Measurements from ENCODE around the gene CMBL.

The CMBL gene

DNA sequence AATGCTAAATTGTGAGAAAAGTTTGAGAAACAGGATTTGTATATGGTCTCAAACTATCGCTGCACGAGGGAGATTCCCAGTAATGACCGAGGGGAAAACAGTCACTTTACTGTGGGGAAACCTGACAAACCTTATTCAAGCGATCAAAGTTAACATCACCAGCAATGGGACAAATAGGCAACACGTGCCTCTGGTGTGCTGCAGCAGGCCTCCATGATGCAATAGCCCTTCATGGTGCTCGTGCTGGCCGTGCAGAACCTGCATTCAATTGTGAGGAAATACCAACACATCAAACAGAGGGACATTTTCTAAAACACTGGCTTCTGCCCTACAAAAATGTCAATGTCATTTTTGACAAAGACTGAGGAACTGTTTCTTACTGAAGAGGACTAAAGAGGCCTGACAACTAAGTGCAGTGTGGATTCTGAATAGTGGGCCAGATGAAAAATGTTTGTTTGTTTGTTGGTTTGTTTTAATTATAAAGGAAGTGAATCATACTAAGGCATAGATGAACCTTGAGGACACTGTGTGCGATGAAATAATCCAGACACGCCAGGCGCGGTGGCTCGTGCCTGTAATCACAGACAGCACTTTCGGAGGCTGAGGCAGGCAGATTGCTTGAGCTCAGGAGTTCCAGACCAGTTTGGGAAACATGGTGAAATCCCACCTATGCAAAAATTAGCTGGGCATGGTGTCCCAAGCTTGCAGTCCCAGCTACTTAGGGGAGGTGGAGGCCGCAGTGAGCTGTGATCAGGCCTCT is 28.2 kb upstream of the CMBL start:
- H3K4me3 ChIP-seq (ENCODE audit: low read length) = no peak overlapping the region
- no peak for DNase-seq (ENCODE audit: low read depth, low spot score)

DNA sequence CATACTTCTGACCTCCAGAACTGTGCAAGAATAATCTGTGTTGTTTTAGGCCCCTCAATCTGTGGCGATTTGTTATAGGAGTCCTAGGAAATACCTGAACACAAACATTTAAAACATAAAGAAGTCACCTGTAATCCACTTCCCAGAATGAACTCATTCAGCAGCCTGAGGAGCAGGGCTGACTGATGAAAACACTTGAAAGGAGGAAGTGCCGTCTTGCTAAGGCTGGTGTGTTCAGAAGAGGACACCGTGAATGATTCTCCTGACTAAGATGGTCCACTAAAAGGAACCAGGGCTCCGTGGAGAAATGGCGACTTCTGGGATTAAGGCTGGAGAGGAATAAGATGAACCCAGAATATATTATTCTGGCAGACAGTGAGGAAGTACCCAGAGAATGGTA is 27.1 kb upstream of the CMBL start:
- H3K4me3 ChIP-seq (ENCODE audit: low read length) = no peak overlapping the region
- no peak for DNase-seq (ENCODE audit: low read depth, low spot score)

DNA sequence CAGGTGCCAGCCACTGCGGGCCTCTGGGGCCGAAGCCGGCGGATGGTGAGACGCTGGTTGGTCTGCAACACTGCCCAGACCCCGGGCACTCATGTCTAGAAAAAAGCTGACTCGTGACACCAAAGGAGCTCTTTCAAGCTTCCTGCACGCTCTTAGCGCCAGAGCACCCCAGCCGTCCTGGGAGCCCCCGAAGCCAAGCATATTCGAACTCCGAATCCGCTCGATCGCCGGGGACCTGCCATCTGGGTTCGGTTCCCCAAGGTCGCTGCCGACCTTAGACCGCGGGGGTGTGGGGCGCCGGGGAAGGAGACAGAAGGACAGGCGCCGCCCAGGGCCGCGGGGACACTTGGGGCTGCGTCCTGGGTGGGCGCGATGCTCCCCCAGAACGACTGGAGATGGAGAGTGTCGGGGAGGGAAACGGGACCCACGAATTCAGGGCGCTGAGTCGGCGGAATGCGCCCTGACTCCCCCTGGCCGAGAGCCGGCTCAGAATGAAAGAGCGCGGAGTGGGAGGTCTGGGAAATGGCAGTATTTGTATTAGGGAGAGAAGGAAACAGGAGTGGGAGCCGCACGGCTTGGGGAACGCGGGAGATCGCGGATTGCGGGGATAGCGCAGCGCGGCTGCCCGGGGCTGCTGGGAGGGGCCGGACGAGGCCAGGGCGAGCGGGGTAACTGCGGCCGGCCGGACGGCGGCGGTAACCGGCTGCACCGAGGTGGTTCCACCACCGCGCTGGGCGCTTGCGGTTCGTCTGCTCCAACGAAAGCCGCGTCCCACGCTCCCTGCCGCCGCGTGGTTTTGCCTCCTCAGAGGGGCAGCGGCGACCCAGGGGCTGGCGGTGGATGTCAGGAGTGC is 25.7 kb upstream of the CMBL start:
- H3K4me3 ChIP-seq (ENCODE audit: low read length) = no peak overlapping the region
- no peak for DNase-seq (ENCODE audit: low read depth, low spot score)

DNA sequence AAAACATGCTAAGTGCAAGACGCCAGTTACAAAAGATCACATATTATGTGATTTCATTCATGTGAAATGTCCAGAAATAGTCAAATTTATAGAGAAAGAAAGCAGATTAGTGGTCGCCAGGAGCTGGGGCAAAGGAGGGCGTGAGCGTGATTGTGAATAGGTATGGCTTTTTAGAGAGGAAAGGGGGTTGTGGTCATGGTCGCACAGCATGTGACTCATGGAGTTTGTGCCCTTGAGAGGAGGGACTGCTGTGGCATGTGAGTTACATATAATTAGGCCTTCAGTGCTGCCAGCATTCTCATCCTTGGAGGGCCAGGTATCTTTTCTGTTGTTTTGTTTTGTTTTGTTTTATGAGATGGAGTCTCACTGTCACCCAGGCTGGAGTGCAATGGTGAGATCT is 24.6 kb upstream of the CMBL start:
- no peak overlapping the region for H3K4me3 ChIP-seq (ENCODE audit: low read length)
- DNase-seq (ENCODE audit: low read depth, low spot score) = no peak

DNA sequence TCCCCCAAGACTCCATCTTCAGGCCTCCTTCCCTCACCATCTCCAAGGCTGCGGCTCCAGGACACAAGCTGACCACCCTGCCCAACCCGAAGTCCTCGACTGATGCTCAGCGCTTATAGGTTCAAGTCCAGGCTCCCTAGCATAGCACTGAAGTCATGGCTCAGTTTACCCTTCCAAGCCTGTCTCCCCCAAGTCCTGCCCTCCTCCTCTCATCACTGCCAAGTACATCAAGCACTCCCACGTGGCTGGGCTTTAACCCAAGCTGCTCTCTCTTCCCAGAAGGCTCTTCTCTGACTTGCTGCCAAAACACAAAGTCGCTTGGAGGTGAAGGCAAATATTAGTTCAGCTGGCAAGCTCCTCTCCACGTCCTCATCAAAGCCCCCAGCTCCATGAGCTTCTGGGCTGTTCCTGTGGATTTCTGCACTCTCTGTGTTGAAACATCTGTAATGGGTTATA is 23.7 kb upstream of the CMBL start:
- DNase-seq (ENCODE audit: low read depth, low spot score) = no peak
- no peak overlapping the region for H3K4me3 ChIP-seq (ENCODE audit: low read length)

DNA sequence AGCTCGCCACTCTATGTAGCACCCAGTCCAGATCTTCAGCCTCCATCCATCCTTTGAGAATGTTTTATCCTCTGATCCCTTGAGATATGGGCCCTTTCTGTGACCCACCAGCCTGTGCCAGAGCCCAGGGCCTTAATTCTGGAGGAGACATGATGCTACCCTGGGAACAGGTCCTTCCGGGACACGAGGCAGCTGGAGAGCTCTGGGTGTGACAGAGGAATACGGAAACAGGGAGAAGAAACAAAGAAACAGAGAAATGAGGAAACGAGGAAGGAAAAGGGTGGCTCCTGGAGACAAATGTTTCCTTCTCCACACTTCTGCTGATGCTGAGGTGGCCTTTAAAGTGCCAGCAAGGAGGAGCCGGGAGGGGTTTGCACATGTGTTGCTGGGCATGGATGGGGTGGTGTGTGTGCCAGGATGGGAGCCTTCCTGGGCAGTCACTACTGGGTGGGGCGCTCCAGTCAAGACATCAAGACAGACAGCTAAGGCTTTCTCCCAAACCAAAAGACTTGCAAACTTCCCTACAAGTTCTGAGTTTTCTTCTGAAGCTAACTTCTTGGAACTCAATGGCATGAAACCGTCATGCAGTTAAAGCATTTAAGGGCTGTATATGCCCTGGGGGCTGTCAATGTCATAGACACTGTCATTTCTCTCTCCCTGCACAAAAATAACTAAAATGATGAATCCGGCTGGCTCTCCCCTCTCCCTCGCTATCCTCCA is 23.0 kb upstream of the CMBL start:
- no peak for DNase-seq (ENCODE audit: low read depth, low spot score)
- H3K4me3 ChIP-seq (ENCODE audit: low read length) = no peak overlapping the region

DNA sequence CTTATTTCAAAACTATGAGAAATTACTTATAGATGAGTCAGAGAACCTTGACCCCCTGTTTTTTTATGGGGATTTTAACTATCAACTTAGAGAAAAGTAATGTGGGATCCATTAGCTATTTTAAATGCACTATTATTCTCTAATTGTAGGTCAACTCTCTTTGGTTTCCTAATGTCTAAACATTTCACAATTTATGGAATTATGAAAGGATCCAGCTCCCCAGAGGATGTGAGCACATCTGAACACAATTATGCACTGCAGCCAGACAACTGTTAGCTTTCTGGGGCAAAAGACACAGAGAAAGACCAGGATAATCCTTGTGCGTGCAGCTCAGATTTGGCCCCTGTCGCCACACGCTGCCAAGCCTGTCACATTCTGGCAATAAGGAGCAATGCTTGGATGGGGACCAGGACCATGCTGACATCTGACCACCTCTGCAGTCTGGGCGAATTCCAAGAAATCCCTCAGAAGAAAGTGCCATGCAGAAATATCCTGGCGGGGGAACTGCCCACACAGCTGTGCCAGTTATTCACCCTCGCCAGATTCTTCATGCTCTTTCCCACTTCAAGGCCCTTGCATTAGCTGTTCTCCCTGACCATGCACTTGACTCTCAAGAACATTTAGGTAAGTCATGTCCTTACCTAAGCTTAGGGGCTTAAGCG is 22.2 kb upstream of the CMBL start:
- DNase-seq (ENCODE audit: low read depth, low spot score) = no peak
- no peak overlapping the region for H3K4me3 ChIP-seq (ENCODE audit: low read length)

DNA sequence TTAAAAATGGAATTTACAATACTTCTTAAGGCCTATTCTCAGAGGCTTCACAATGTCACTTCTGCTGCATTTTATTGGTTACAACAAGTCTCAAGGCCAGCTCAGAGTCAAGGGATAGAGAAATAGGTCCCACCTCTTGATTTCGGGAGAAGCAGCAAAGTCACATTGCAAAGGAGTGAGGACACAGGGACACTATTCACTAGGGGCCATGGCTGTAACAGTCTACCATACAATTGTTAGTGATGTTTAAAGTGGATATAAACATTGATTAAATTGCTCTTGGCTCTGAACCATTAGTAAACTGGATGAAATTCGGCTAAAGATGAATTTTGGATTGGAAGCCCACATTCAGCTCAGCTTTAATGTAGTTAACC is 21.7 kb upstream of the CMBL start:
- DNase-seq (ENCODE audit: low read depth, low spot score) = no peak
- no peak overlapping the region for H3K4me3 ChIP-seq (ENCODE audit: low read length)

DNA sequence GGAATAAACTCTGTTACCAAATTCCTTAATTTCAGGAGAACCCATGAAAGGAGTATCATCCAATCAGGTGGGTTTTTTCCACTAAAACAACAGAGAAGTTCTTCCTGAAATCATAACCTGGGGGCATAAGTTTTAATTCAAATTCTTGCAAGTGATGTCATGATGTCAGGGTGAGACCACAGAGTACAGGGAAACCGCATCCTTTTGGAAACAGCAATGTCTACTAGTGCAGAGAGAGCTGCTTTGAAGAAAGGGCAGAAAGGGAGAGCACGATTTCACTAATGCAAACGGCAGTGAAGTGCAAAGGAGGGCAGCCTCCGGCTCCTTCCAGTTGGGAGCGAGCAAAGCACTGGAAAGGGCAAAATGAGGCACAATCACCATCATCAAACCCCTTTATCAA is 20.6 kb upstream of the CMBL start:
- no peak overlapping the region for H3K4me3 ChIP-seq (ENCODE audit: low read length)
- peak; percentile 71 for DNase-seq (ENCODE audit: low read depth, low spot score)

DNA sequence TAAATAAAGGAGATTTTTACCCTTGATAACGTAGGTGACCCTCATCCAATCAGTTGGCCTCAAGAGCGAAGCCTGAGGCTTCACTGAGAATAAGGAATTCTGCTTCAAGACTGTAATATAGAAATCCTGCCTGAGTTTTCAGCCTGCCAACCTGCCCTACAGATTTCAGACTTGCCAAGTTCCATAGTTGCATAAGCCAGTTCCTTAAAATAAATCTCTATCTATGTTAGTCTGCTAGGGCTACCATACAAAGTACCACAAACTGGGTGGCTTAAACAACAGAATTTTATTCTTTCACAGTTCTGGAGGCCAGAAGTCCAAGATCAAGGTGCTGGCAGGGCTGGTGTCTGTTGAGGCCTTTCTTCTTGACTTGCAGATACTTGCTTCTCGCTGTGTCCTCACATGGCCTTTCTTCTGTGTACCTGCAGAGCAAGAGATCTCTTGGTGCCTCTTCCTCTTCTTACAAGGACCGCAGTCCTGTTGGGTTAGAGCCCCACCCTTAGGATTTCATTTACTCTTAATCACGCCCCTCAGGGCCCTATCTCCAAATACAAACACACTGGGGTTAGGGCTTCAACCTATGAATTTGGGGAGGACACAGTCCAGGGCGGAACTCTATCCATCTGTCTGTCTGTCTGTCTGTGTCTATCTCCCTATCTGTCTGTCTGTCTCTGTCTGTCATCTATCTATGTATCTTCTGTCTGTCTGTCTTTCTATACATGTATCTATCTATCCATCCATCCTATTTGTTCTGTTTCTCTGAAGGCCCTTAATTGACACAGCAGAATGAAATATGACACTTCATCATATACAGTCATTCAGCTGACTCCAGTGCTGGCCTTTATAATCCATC is 17.0 kb upstream of the CMBL start:
- no peak overlapping the region for H3K4me3 ChIP-seq (ENCODE audit: low read length)
- no peak for DNase-seq (ENCODE audit: low read depth, low spot score)

DNA sequence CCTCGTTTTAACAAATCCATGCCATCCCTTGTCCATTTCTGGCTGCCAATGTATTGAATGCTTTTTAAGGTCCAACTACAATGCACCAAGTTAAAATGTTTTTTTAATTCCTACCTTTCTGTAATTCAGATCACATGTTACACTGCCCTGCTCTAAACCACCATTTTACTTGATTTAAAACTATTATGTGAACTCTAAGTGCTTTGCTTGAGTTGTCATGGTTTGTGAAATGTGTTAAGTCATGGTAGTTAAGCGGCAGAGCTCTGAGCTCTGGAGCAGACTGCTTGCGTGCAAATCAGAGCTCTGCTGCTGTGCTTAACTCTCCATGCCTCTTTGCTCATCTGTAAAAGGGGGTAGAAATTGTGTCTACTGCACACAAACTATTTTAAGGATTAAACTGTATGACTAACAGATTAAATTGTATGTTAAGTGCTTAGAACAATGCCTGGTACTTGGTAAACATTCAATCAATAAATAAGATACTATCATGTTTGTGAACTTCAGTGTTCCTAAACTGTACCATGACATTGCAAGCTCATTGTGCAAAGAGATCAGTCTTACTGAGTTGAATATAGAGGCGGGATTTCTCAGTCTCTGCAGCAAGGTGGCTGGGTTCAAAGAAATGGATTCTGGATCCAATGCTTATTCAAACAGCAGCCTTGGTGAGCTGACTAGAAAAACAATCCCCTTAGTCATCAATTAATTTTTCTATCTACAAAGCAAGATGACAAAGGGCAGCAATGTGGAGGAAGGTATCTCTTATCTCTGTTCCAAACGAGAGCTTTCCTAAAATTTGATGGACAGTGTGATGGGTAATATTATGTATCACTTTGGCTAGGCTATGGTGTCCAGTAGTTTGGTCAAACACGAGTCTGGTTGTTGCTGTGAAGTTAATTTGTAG is 16.1 kb upstream of the CMBL start:
- H3K4me3 ChIP-seq (ENCODE audit: low read length) = no peak overlapping the region
- no peak for DNase-seq (ENCODE audit: low read depth, low spot score)

DNA sequence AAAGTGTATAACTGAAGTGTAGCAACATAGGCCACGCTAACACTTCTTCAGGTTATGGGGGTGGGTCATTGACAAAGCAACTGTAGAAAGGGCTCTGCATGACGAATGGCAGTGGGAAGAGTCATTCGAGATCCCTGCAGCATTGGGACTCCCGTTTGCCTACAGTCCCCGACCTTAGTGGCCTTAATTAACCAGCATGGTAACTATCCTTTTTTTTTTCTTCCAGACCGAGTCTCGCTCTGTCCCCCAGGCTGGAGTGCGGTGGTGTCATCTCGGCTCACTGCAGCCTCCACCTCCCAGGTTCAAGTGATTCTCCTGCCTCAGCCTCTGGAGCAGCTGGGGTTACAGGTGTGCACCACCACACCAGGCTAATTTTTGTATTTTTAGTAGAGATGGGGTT is 14.2 kb upstream of the CMBL start:
- no peak for DNase-seq (ENCODE audit: low read depth, low spot score)
- H3K4me3 ChIP-seq (ENCODE audit: low read length) = no peak overlapping the region

DNA sequence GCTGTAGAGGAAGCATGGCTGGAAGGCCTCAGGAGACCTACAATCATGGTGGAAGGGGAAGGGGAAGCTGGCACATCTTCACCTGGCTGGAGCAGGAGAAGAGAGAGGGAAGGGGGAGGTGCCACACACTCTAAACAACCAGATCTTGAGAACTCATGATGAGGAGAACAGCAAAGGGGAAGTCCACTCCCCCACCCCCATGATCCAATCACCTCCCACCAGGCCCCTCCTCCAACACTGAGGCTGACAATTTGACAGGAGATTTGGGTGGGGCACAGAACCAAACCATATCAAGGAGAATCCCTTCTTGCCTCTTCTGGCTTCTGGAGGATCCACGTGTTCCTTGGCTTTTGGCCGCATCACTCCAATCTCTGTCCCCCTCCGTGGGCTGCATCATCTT is 13.1 kb upstream of the CMBL start:
- H3K4me3 ChIP-seq (ENCODE audit: low read length) = no peak overlapping the region
- DNase-seq (ENCODE audit: low read depth, low spot score) = no peak

DNA sequence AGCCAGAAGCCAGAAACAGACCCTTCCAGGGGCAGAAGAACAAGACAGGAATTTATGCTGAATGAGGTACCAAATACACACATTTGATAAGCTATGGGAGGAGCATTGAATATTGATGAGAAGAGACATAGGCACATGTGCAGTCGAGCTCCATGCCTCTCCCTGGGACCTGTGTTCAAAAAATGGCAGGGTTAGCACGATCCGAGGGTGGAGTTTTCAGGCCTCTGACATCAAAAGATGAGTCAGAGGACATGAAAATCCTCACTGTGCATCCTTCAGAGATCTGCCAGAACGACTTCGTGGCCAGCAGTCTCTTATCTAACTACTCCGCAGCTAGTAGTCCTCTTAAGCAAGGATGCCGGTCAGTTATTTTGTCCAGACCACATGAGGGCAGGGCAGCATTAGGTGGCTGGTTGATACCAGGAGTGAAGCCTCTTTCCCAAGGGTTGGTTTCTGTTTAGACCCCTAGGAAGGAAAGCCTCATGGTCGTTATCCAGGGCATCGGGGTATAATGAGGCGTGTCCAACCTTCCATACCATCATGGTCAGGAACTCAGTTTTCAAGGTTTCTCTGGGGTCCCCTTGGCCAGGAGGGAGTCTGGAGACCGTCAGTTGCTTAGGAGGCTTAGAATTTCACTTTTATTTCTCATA is 11.6 kb upstream of the CMBL start:
- no peak overlapping the region for H3K4me3 ChIP-seq (ENCODE audit: low read length)
- DNase-seq (ENCODE audit: low read depth, low spot score) = no peak

DNA sequence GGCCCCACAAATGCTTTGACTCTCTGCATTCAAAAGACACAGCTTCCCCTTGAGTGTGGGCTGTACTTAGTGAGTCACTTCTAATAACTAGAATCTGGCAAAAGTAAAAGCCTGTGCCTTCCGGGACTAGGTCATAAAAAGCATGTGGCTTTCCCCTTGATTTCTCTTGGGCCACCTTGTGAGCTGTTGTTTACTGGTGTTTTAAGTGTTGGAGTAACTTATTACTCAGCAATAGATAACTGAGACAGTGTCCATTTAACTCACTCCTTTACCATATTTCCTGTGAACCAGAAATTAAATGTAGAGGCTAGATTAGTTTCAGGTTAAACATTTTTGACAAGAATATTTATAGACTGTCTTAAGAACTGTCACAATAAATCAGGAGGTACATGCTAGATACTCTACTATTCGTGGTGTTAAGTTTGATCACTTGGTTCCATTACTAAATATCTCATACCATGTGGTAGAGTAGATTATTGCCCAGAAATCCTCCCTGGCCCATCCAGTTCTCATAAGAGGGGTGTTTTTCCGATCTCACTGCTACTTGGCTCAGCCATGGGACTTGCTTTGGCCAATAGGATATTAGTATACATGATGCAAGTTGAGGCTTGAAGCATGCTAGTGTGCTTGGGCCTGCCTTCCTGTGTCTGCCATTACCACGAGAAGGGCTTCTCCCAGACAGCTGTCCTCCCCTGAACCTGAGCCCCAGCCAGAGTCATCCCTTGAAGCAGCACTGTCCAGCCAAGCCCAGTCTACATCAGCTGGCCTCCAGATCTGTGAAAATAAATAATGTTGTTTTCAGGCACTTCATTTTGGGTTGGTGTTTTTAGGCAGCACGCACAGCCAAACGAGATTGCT is 10.4 kb upstream of the CMBL start:
- H3K4me3 ChIP-seq (ENCODE audit: low read length) = no peak overlapping the region
- DNase-seq (ENCODE audit: low read depth, low spot score) = no peak

DNA sequence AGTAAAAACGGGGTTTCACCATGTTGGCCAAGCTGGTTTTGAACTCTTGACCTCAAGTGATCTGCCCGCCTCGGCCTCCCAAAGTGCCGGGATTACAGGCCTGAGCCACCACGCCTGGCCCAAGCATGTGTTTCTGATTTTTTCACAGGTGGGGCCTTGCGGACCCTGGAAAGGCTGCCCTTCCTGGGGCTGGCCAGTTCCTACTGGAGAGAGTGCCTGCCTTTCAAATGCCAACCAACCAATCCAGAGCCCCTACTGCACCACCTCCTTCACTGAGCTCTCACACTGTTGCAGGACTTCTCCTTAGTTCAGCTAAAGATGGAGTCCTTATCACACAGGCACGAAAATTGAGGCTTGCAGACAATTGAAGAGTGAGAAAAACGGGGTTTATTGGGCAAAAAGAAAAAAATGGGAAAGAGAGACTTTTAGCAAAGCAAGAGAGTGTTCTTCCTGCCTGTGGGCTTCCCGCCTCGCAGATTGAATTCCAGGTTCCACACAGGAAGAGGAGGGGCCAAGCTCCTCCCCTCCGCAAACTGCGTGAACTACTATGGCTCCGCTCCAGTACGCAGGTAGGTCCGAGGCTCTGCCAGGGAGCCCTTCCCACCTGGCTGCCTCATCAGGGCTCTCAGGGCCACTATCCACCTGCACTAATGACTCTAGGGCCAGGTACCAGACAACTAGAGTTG is 8.3 kb upstream of the CMBL start:
- no peak overlapping the region for H3K4me3 ChIP-seq (ENCODE audit: low read length)
- DNase-seq (ENCODE audit: low read depth, low spot score) = no peak
